Keratinocyte (primary cell): ENCODE measurements around the gene APRT.

ENCODE experiments used
- CTCF ChIP-seq, 3 experiments: IDR thresholded peaks in 1 of 3; conservative IDR thresholded peaks in 1 of 3; optimal IDR thresholded peaks in 1 of 3; 2 replicates in 2 of 3; 3 replicates in 1 of 3; pipeline versions ENCODE3 to v1.5.1; 2011; ENCODE audit warnings: low read length in 3 of 3, mild to moderate bottlenecking in 3 of 3, moderate library complexity in 2 of 3, control low read depth in 1 of 3, inconsistent platforms in 1 of 3; ENCODE audit not compliant: insufficient read depth in 2 of 3; ENCODE audit errors: extremely low read depth in 1 of 3
- EZH2 ChIP-seq: IDR thresholded peaks from one replicate; pipeline ENCODE4 v1.6.1; 2012; ENCODE audit warnings: inconsistent platforms, mild to moderate bottlenecking, low read length, moderate library complexity

- no peak for TF ChIP-seq CTCF (optimal IDR thresholded peaks at IDR 0.05 in 1 of 3, IDR thresholded peaks at IDR 0.05 in 1 of 3, conservative IDR thresholded peaks at IDR 0.05 in 1 of 3; ENCODE audit: extremely low read depth in 1 of 3, insufficient read depth in 2 of 3, low read length in 3 of 3)
- TF ChIP-seq EZH2, result no peak
These were observed 41.7 kb upstream of the APRT start for GRCh38 chr16:88853325-88853941.
